Measurements from ENCODE around the gene SPRR2B. TPM values are rescaled to one million over a fixed set of nuclear protein-coding genes. Genes with fewer than 3 reads are reported as not detected.
A peak's percentile ranks its signal among the peaks of the same experiment; 100 is the strongest.

The SPRR2B gene
- total and polyA plus RNA-seq, 9 of the 15 experiments (the other 6 are each of a cell fraction or from before 2014, with no cell fraction given), result not detected

GRCh38 chr1:153072806-153073726 lies 1.7 kb upstream of the SPRR2B start (continued):
- TF ChIP-seq ZNF407 (IDR thresholded peaks at IDR 0.05; ENCODE audit: low read depth) (no peak), ZC3H11A (IDR thresholded peaks at IDR 0.05; ENCODE audit: low read depth, low read length) (no peak), TAL1 (IDR thresholded peaks at IDR 0.05) (peak; percentile 40), ZFP30 (CRISPR knock-in tag; IDR thresholded peaks at IDR 0.05; ENCODE audit: borderline replicate concordance) (no peak), CBFA2T2 (conservative IDR thresholded peaks at IDR 0.05) (no peak; the same call in none of the 2 replicates), BACH1 (tag; IDR thresholded peaks at IDR 0.05) (no peak), MEF2D (tag; conservative IDR thresholded peaks at IDR 0.05; ENCODE audit: low read depth) (no peak), PRPF4 (IDR thresholded peaks at IDR 0.05; ENCODE audit: insufficient read depth, low read depth, low read length, poor library complexity, severe bottlenecking) (no peak), ZEB2 (IDR thresholded peaks at IDR 0.05) (0 out of 2 replicates have a peak, but pooled peaks have one; percentile 53), ZMIZ1 (IDR thresholded peaks at IDR 0.05; ENCODE audit: low read depth in 2 of 2, low read length in 2 of 2) (no peak), CHD2 (IDR thresholded peaks at IDR 0.05; ENCODE audit: low read depth, low read length) (no peak), SMAD1 (IDR thresholded peaks at IDR 0.05; ENCODE audit: low read depth, low read length, partially characterized antibody) (no peak), POU5F1 (IDR thresholded peaks at IDR 0.05; ENCODE audit: borderline replicate concordance, low read depth, low read length, partially characterized antibody) (no peak), TCFL5 (CRISPR knock-in tag; conservative IDR thresholded peaks at IDR 0.05) (no peak), SMARCE1 (IDR thresholded peaks at IDR 0.05) (peak; percentile 74; the same call in 1 of the 2 replicates), MEF2A (IDR thresholded peaks at IDR 0.05; ENCODE audit: control insufficient read depth, low read depth, low read length) (0 out of 2 replicates have a peak, but pooled peaks have one; percentile 4)
